ENCODE results near the gene ERCC8. TPM values are rescaled to one million over a fixed set of nuclear protein-coding genes. Genes with fewer than 3 reads are reported as not detected.
A peak's percentile ranks its signal among the peaks of the same experiment; 100 is the strongest.

ERCC8 gene
- total and polyA plus RNA-seq, 9 of the 15 experiments (the other 6 are each of a cell fraction or from before 2014, with no cell fraction given): 10.1 to 41.8 (median 24.4) TPM

GRCh38 chr5:60943624-60944023 lies 1.2 kb downstream of the ERCC8 start (continued):
- TF ChIP-seq E2F3 (CRISPR knock-in tag; IDR thresholded peaks at IDR 0.05): no peak
- no peak for TF ChIP-seq PTTG1 (tag; IDR thresholded peaks at IDR 0.05; ENCODE audit: low read depth)
- no peak for TF ChIP-seq ZNF699 (CRISPR knock-in tag; IDR thresholded peaks at IDR 0.05; ENCODE audit: insufficient replicate concordance)
- TF ChIP-seq, protein P1, sequence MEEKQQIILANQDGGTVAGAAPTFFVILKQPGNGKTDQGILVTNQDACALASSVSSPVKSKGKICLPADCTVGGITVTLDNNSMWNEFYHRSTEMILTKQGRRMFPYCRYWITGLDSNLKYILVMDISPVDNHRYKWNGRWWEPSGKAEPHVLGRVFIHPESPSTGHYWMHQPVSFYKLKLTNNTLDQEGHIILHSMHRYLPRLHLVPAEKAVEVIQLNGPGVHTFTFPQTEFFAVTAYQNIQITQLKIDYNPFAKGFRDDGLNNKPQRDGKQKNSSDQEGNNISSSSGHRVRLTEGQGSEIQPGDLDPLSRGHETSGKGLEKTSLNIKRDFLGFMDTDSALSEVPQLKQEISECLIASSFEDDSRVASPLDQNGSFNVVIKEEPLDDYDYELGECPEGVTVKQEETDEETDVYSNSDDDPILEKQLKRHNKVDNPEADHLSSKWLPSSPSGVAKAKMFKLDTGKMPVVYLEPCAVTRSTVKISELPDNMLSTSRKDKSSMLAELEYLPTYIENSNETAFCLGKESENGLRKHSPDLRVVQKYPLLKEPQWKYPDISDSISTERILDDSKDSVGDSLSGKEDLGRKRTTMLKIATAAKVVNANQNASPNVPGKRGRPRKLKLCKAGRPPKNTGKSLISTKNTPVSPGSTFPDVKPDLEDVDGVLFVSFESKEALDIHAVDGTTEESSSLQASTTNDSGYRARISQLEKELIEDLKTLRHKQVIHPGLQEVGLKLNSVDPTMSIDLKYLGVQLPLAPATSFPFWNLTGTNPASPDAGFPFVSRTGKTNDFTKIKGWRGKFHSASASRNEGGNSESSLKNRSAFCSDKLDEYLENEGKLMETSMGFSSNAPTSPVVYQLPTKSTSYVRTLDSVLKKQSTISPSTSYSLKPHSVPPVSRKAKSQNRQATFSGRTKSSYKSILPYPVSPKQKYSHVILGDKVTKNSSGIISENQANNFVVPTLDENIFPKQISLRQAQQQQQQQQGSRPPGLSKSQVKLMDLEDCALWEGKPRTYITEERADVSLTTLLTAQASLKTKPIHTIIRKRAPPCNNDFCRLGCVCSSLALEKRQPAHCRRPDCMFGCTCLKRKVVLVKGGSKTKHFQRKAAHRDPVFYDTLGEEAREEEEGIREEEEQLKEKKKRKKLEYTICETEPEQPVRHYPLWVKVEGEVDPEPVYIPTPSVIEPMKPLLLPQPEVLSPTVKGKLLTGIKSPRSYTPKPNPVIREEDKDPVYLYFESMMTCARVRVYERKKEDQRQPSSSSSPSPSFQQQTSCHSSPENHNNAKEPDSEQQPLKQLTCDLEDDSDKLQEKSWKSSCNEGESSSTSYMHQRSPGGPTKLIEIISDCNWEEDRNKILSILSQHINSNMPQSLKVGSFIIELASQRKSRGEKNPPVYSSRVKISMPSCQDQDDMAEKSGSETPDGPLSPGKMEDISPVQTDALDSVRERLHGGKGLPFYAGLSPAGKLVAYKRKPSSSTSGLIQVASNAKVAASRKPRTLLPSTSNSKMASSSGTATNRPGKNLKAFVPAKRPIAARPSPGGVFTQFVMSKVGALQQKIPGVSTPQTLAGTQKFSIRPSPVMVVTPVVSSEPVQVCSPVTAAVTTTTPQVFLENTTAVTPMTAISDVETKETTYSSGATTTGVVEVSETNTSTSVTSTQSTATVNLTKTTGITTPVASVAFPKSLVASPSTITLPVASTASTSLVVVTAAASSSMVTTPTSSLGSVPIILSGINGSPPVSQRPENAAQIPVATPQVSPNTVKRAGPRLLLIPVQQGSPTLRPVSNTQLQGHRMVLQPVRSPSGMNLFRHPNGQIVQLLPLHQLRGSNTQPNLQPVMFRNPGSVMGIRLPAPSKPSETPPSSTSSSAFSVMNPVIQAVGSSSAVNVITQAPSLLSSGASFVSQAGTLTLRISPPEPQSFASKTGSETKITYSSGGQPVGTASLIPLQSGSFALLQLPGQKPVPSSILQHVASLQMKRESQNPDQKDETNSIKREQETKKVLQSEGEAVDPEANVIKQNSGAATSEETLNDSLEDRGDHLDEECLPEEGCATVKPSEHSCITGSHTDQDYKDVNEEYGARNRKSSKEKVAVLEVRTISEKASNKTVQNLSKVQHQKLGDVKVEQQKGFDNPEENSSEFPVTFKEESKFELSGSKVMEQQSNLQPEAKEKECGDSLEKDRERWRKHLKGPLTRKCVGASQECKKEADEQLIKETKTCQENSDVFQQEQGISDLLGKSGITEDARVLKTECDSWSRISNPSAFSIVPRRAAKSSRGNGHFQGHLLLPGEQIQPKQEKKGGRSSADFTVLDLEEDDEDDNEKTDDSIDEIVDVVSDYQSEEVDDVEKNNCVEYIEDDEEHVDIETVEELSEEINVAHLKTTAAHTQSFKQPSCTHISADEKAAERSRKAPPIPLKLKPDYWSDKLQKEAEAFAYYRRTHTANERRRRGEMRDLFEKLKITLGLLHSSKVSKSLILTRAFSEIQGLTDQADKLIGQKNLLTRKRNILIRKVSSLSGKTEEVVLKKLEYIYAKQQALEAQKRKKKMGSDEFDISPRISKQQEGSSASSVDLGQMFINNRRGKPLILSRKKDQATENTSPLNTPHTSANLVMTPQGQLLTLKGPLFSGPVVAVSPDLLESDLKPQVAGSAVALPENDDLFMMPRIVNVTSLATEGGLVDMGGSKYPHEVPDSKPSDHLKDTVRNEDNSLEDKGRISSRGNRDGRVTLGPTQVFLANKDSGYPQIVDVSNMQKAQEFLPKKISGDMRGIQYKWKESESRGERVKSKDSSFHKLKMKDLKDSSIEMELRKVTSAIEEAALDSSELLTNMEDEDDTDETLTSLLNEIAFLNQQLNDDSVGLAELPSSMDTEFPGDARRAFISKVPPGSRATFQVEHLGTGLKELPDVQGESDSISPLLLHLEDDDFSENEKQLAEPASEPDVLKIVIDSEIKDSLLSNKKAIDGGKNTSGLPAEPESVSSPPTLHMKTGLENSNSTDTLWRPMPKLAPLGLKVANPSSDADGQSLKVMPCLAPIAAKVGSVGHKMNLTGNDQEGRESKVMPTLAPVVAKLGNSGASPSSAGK (IDR thresholded peaks at IDR 0.05): no peak
- no peak for TF ChIP-seq KAT2B (IDR thresholded peaks at IDR 0.05; ENCODE audit: low read depth, low read length)
- TF ChIP-seq RFX1 (IDR thresholded peaks at IDR 0.05): no peak
- TF ChIP-seq VEZF1 (CRISPR knock-in tag; IDR thresholded peaks at IDR 0.05): no peak
- TF ChIP-seq CC2D1A (IDR thresholded peaks at IDR 0.05): no peak
- peak; percentile 80 for TF ChIP-seq CEBPB (tag; IDR thresholded peaks at IDR 0.05)
- TF ChIP-seq ZNF23 (CRISPR knock-in tag; IDR thresholded peaks at IDR 0.05): no peak
- no peak for TF ChIP-seq SAFB (IDR thresholded peaks at IDR 0.05; ENCODE audit: borderline replicate concordance, low read depth, low read length)
- no peak for TF ChIP-seq POLR3G (IDR thresholded peaks at IDR 0.05; ENCODE audit: extremely low read depth, insufficient read length, insufficient replicate concordance)
- no peak for TF ChIP-seq MAFK (IDR thresholded peaks at IDR 0.05; ENCODE audit: low read length)
- no peak for TF ChIP-seq CEBPG (CRISPR knock-in tag; IDR thresholded peaks at IDR 0.05)
- TF ChIP-seq CEBPG (tag; conservative IDR thresholded peaks at IDR 0.05 in 1 of 2, IDR thresholded peaks at IDR 0.05 in 1 of 2): peak; percentile 46 to 55
- no peak for TF ChIP-seq ZNF395 (CRISPR knock-in tag; IDR thresholded peaks at IDR 0.05)

Data from K562 (cell line).